GM10847 (cell line): ENCODE measurements around the gene FN3KRP.

Source experiments
- POLR2A ChIP-seq: IDR thresholded peaks from 2 replicates; pipeline ENCODE4 v1.6.1; 2011; ENCODE audit not compliant: insufficient read length; ENCODE audit errors: extremely low read depth

The FN3KRP gene

GRCh38 chr17:82767041-82767754 is 50.7 kb downstream of the FN3KRP start:
- TF ChIP-seq POLR2A, result no peak

GRCh38 chr17:82769041-82769440 is 52.5 kb downstream of the FN3KRP start:
- no peak for TF ChIP-seq POLR2A

- no peak for TF ChIP-seq POLR2A
These were observed 55.5 kb downstream of the FN3KRP start for GRCh38 chr17:82772026-82772425.

GRCh38 chr17:82775001-82775823 is 58.7 kb downstream of the FN3KRP start:
- TF ChIP-seq POLR2A, result no peak

GRCh38 chr17:82776454-82776853 is 59.9 kb downstream of the FN3KRP start:
- TF ChIP-seq POLR2A, result no peak
